Smooth muscle cell (in vitro differentiated cells): ENCODE measurements around the gene MCM9. TPM values are rescaled to one million over a fixed set of nuclear protein-coding genes. Genes with fewer than 3 reads are reported as not detected.

Experiments
- DNase-seq: peaks from one replicate; lab custom pipeline; 2025; ENCODE audit not compliant: unreplicated experiment; lab: John Stamatoyannopoulos, UW
- H2AFZ ChIP-seq: fragments of 200-600 bp; sonication (generic); 2 replicates; pipeline ENCODE4 v1.6.0; 2016; ENCODE audit warnings: antibody characterized with exemption, low read depth, mild to moderate bottlenecking
- H3F3A ChIP-seq: fragments of 200-600 bp; sonication (generic); 2 replicates; pipeline ENCODE4 v1.6.0; 2017; ENCODE audit warnings: antibody characterized with exemption, low read depth
- H3K27ac ChIP-seq: fragments of 200-600 bp; sonication (generic); 2 replicates; pipeline ENCODE4 v1.5.1; 2016; ENCODE audit warnings: low read depth, mild to moderate bottlenecking
- H3K27me3 ChIP-seq: fragments of 200-600 bp; sonication (generic); 2 replicates; pipeline ENCODE4 v1.6.1; 2016; ENCODE audit warnings: low read depth, mild to moderate bottlenecking
- H3K36me3 ChIP-seq: fragments of 200-600 bp; sonication (generic); 2 replicates; pipeline ENCODE4 v1.5.1; 2016; ENCODE audit warnings: low read depth
- H3K4me1 ChIP-seq: fragments of 200-600 bp; sonication (generic); 2 replicates; pipeline ENCODE4 v1.5.1; 2016; ENCODE audit warnings: low read depth
- H3K4me2 ChIP-seq: fragments of 200-600 bp; sonication (generic); 2 replicates; pipeline ENCODE4 v1.6.0; 2016; ENCODE audit warnings: mild to moderate bottlenecking
- H3K4me3 ChIP-seq: fragments of 200-600 bp; sonication (generic); 2 replicates; pipeline ENCODE4 v1.5.1; 2016; ENCODE audit warnings: mild to moderate bottlenecking
- H3K79me2 ChIP-seq: fragments of 200-600 bp; sonication (generic); 2 replicates; pipeline ENCODE4 v1.6.0; 2016; ENCODE audit warnings: low read depth, mild to moderate bottlenecking
- H3K9ac ChIP-seq: fragments of 200-600 bp; sonication (generic); 2 replicates; pipeline ENCODE4 v1.6.0; 2016; ENCODE audit warnings: low read depth
- H3K9me3 ChIP-seq: fragments of 200-600 bp; sonication (generic); replicated peaks from 2 replicates; pipeline ENCODE4 v1.5.1; 2016; ENCODE audit warnings: low read depth
- H4K20me1 ChIP-seq: fragments of 200-600 bp; sonication (generic); 2 replicates; pipeline ENCODE4 v1.6.0; 2016; ENCODE audit warnings: low read depth
- CTCF ChIP-seq: fragments of 200-600 bp; sonication (generic); IDR thresholded peaks from 2 replicates; pipeline ENCODE4 v1.5.1; 2017; ENCODE audit warnings: borderline replicate concordance, mild to moderate bottlenecking, antibody characterized with exemption; ENCODE audit not compliant: insufficient read depth, poor library complexity, severe bottlenecking
- WGBS: methylation state at CpG from one replicate; pipeline ENCODE4 v1.1.7; 2016; ENCODE audit warnings: low lambda C conversion rate; 5-methylcytosine and 5-hydroxymethylcytosine counted together
- polyA plus RNA-seq: library from polyadenylated mRNA; unstranded; fragments of >200 nt; fragmentation: Nextera tagmentation; extraction: Ambion mirVana; gene quantifications from 2 replicates; pipeline ENCODE4 v1.2.1, GENCODE V29; 2016
- total RNA-seq: library from RNA; depleted of rRNA; stranded (reverse); fragments of >200 nt; gene quantifications from 2 replicates; pipeline ENCODE4 v1.2.3, GENCODE V29; 2014

Gene MCM9
- total and polyA plus RNA-seq, 2 experiments from 2014 or later, result 3.8 to 7.8 TPM

- no peak for DNase-seq
These were observed 143.5 kb downstream of the MCM9 start for GRCh38 chr6:118791499-118791898.

GRCh38 chr6:118789954-118790353 is 145.0 kb downstream of the MCM9 start:
- WGBS, result 90% methylated on average over 4 of the region's 4 CpGs
- no peaks in the 10 kb centered on the region for H3K36me3 ChIP-seq
- TF ChIP-seq CTCF, result no peak
- no peaks in the 10 kb centered on the region for H3K9me3 ChIP-seq
- no peaks in the 10 kb centered on the region for H3K79me2 ChIP-seq
- no peak overlapping the region for H3K4me2 ChIP-seq
- H3K4me1 ChIP-seq, result no peaks in the 10 kb centered on the region
- no peaks in the 10 kb centered on the region for H3K27me3 ChIP-seq
- H3F3A ChIP-seq, result no peaks in the 10 kb centered on the region
- no peak overlapping the region for H3K9ac ChIP-seq
- H4K20me1 ChIP-seq, result no peaks in the 10 kb centered on the region
- no peak overlapping the region for H3K27ac ChIP-seq
- H2AFZ ChIP-seq, result no peak overlapping the region
- H3K4me3 ChIP-seq, result no peak overlapping the region
- DNase-seq, result no peak

More at GRCh38 chr6:118791499-118791898, 143.5 kb downstream of the MCM9 start:
- Histone ChIP-seq H4K20me1 (no peaks in the 10 kb centered on the region), H3K36me3 (no peaks in the 10 kb centered on the region), H3K79me2 (no peaks in the 10 kb centered on the region), H3K27ac (no peak overlapping the region), H3K4me1 (no peaks in the 10 kb centered on the region), H3K4me3 (no peak overlapping the region), H3K27me3 (no peaks in the 10 kb centered on the region), H3K9me3 (no peaks in the 10 kb centered on the region), H2AFZ (no peak overlapping the region), H3K9ac (no peak overlapping the region), H3F3A (no peaks in the 10 kb centered on the region), H3K4me2 (no peak overlapping the region)
- WGBS, result 97% methylated on average over 6 of the region's 6 CpGs
- no peak for TF ChIP-seq CTCF

DNA sequence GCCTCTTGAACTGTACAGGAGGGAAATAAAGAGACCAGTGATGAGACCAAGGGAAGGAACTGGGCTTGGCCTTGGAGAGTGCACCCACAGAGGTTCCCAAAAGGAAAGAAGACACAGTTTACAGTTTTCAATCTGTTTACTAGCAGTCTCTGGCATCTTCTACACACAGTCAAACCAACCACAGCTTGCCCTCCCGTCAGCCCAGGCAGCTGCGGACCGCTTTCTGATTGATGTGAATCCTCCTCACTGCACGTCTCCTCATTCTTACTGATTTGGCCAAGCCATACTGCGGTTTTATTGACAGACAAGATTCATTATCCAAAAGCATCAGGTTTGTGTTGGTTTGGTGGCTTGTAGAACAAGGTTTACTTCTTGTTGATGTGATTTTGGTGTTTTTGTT is 145.5 kb downstream of the MCM9 start:
- H3K79me2 ChIP-seq, result no peaks in the 10 kb centered on the region
- 96% methylated on average over 5 of the region's 5 CpGs for WGBS
- H3K27me3 ChIP-seq, result no peaks in the 10 kb centered on the region
- TF ChIP-seq CTCF, result no peak
- no peak overlapping the region for H3K4me3 ChIP-seq
- no peak overlapping the region for H3K27ac ChIP-seq
- no peaks in the 10 kb centered on the region for H3K9me3 ChIP-seq
- H2AFZ ChIP-seq, result no peak overlapping the region
- H3K4me1 ChIP-seq, result no peaks in the 10 kb centered on the region
- no peaks in the 10 kb centered on the region for H3K36me3 ChIP-seq
- H3K4me2 ChIP-seq, result no peak overlapping the region
- H3K9ac ChIP-seq, result no peak overlapping the region
- DNase-seq, result no peak
- no peaks in the 10 kb centered on the region for H3F3A ChIP-seq
- H4K20me1 ChIP-seq, result no peaks in the 10 kb centered on the region

- Histone ChIP-seq H3K9ac (no peak overlapping the region), H3K9me3 (no peaks in the 10 kb centered on the region), H3K4me2 (no peak overlapping the region), H3K36me3 (no peaks in the 10 kb centered on the region), H3K27ac (no peak overlapping the region), H3F3A (no peaks in the 10 kb centered on the region), H2AFZ (no peak overlapping the region), H3K4me3 (no peak overlapping the region), H4K20me1 (no peaks in the 10 kb centered on the region), H3K27me3 (no peaks in the 10 kb centered on the region), H3K4me1 (no peaks in the 10 kb centered on the region), H3K79me2 (no peaks in the 10 kb centered on the region)
- TF ChIP-seq CTCF, result no peak
- 98% methylated on average over 3 of the region's 4 CpGs for WGBS
- DNase-seq, result no peak
These were observed 146.3 kb downstream of the MCM9 start for GRCh38 chr6:118788702-118789101.
